Naive thymus-derived CD4-positive, alpha-beta T cell (primary cell): ENCODE data around the gene RRP36. TPM values are rescaled to one million over a fixed set of nuclear protein-coding genes. Genes with fewer than 3 reads are reported as not detected.
A peak's percentile ranks its signal among the peaks of the same experiment; 100 is the strongest.

Source experiments
- ATAC-seq: fragments of 150-1000 bp; cut with Tn5 transposase; 2 replicates; pipeline ENCODE4 v1.10.0; 2021; ENCODE audit warnings: mild to moderate bottlenecking, moderate library complexity
- CTCF ChIA-PET: fragments of 350-600 bp; sonication (Branson Sonifier 250); formaldehyde crosslinking; loops from one replicate; lab custom pipeline; 2021; ENCODE audit warnings: antibody characterized with exemption; lab: Charles Lee
- POLR2A ChIA-PET: fragments of 350-600 bp; sonication (Branson Sonifier 250); formaldehyde crosslinking; loops from one replicate; lab custom pipeline; 2021; ENCODE audit warnings: antibody characterized with exemption, inconsistent platforms; lab: Charles Lee
- DNase-seq, 9 donors: peaks; one replicate each; pipeline versions ENCODE4 v3.0.0 to v3.0.0-alpha.2; 2020 to 2022; ENCODE audit warnings: mixed read lengths in 1 of 9
- H3K27ac ChIP-seq: one replicate; pipeline ENCODE4 v1.7.0; 2013; ENCODE audit warnings: mild to moderate bottlenecking, low read depth, low read length, moderate library complexity
- H3K27me3 ChIP-seq, 2 donors: one replicate each; pipeline ENCODE4 v1.7.0; 2013; ENCODE audit warnings: low read length in 2 of 2, mild to moderate bottlenecking in 2 of 2, moderate library complexity in 2 of 2; ENCODE audit not compliant: control insufficient read depth in 2 of 2, insufficient read depth in 2 of 2
- H3K36me3 ChIP-seq, 3 experiments: 1 replicate in 2 of 3; 2 replicates in 1 of 3; pipeline ENCODE4 v1.7.0; 2013; ENCODE audit warnings: low read length in 3 of 3, mild to moderate bottlenecking in 3 of 3, moderate library complexity in 1 of 3; ENCODE audit not compliant: insufficient read depth in 3 of 3, control insufficient read depth in 2 of 3
- H3K4me1 ChIP-seq, 2 donors: one replicate each; pipeline ENCODE4 v1.7.0; 2013; ENCODE audit warnings: low read length in 2 of 2, mild to moderate bottlenecking in 2 of 2, moderate library complexity in 1 of 2; ENCODE audit not compliant: control insufficient read depth in 2 of 2, insufficient read depth in 2 of 2
- H3K4me3 ChIP-seq: 2 replicates; pipeline ENCODE4 v1.7.0; 2013; ENCODE audit warnings: mild to moderate bottlenecking, low read length
- H3K9me3 ChIP-seq, 3 experiments: 1 replicate in 2 of 3; 2 replicates in 1 of 3; pipeline ENCODE4 v1.7.0; 2013; ENCODE audit warnings: low read length in 3 of 3; ENCODE audit not compliant: control insufficient read depth in 2 of 3
- H3K27ac Mint-ChIP-seq, 9 donors: one replicate each; pipeline ENCODE4 v1.8.0; 2020 to 2022; ENCODE audit warnings: mixed read lengths in 9 of 9, mild to moderate bottlenecking in 8 of 9, moderate library complexity in 5 of 9, inconsistent platforms in 2 of 9
- H3K27me3 Mint-ChIP-seq, 5 donors: one replicate each; pipeline ENCODE4 v1.8.0; 2021 to 2022; ENCODE audit warnings: mixed read lengths in 5 of 5, mild to moderate bottlenecking in 1 of 5
- H3K36me3 Mint-ChIP-seq, 5 donors: one replicate each; pipeline ENCODE4 v1.8.0; 2020 to 2022; ENCODE audit warnings: mixed read lengths in 5 of 5, mild to moderate bottlenecking in 3 of 5, inconsistent platforms in 1 of 5
- H3K4me1 Mint-ChIP-seq, 7 donors: one replicate each; pipeline ENCODE4 v1.8.0; 2020 to 2022; ENCODE audit warnings: mixed read lengths in 7 of 7, mild to moderate bottlenecking in 3 of 7, inconsistent platforms in 1 of 7
- H3K4me3 Mint-ChIP-seq, 10 donors: one replicate each; pipeline ENCODE4 v1.8.0; 2020 to 2022; ENCODE audit warnings: mild to moderate bottlenecking in 10 of 10, mixed read lengths in 10 of 10, moderate library complexity in 6 of 10, inconsistent platforms in 2 of 10
- H3K9me3 Mint-ChIP-seq, 11 donors: one replicate each; pipeline ENCODE4 v1.8.0; 2020 to 2022; ENCODE audit warnings: mixed read lengths in 11 of 11, mild to moderate bottlenecking in 4 of 11, inconsistent platforms in 1 of 11, moderate library complexity in 1 of 11
- intact Hi-C, 2 donors: fragments of 100-400 bp; cut with micrococcal nuclease; formaldehyde crosslinking; loops; one replicate each; pipeline ENCODE4 v1.15.1; 2023
- polyA plus RNA-seq, 2 donors: library from polyadenylated mRNA; unstranded; fragments of 300-500 nt; fragmentation: Illumina TruSeq; gene quantifications; one replicate each; pipeline ENCODE4 v1.2.3, GENCODE V29; 2021
- total RNA-seq, 6 experiments: library from RNA in 5 of 6; stranded (reverse) in 5 of 6; gene quantifications; 1 replicate in 5 of 6; 2 replicates in 1 of 6; pipeline ENCODE4 v1.2.3 and lab custom pipeline; 2021 to 2026

RRP36 gene
- total RNA-seq, result 10 to 100 TPM; 25.4 to 66.3 (median 48.4) TPM
- 10 to 100 TPM; 56.0 to 89.6 TPM for polyA plus RNA-seq
- 25.6 reads per million, percentile 56 among the genes with 10 or more reads in this experiment for total RNA-seq (lab: John Stamatoyannopoulos, UW)

- Histone ChIP-seq H3K27me3 (no peaks in the 10 kb centered on the region), H3K4me1 (peaks cover 11 to 19% of the 10 kb centered on the region in 2 donors), H3K4me3 (peak within 1 kb of the TSS; percentile 89), H3K36me3 (peaks cover 11 to 55% (median 18%) of the 10 kb centered on the region in 3 experiments), H3K9me3 (no peaks in the 10 kb centered on the region), H3K27ac (peak within 1 kb of the TSS; percentile 81)
- peak; percentile 33 to 76 (median 51) for DNase-seq
- peak; percentile 88 for ATAC-seq
- Mint-ChIP-seq H3K27me3 (no peaks in the 10 kb centered on the region), H3K9me3 (no peaks in the 10 kb centered on the region), H3K36me3 (peaks cover 8 to 43% (median 21%) of the 10 kb centered on the region in 5 donors), H3K4me1 (peaks cover 23 to 60% (median 41%) of the 10 kb centered on the region in 7 donors), H3K4me3 (peak within 1 kb of the TSS; percentile 95 to 99 (median 98)), H3K27ac (peak within 1 kb of the TSS; percentile 74 to 97 (median 93))
- CTCF ChIA-PET, result interaction anchor here (0.6 to 1.0 kb wide), 3 partner anchors 23 to 124 kb away, joined by 3 to 4 read pairs (median 3); partner anchors contain the start of gene CUL7
- intact Hi-C loops, result loop anchor here (1.0 to 2.0 kb wide), 5 partner anchors 7 to 120 kb away; partner anchors contain the start of genes KLC4 (in 2 of the 2), MRPL2 (in 2 of the 2), CUL7 (in 1 of the 2) and KLHDC3 (in 1 of the 2)
- POLR2A ChIA-PET, result interaction anchor here (0.6 to 4.8 kb wide), 11 partner anchors 10 to 131 kb away, joined by 3 to 31 read pairs (median 4); partner anchors contain the start of genes CNPY3, CUL7, KLC4 and MRPL2
Measured at GRCh38 chr6:43021270-43022047, at the start of gene RRP36. TSS of gene RRP36 (plus strand) at chr6:43021623. CDS start at chr6:43021655, 32 bp downstream.

GRCh38 chr6:42971746-42972327 lies 49.6 kb upstream of the RRP36 start:
- peaks cover under 1 to 3% of the 10 kb centered on the region in 2 donors for H3K4me1 ChIP-seq
- DNase-seq (no peak), ATAC-seq (no peak)
- no peak overlapping the region for H3K27ac ChIP-seq
- Mint-ChIP-seq H3K4me3 (no peak overlapping the region), H3K36me3 (peaks cover 0 to 11% (median 6%) of the 10 kb centered on the region in 5 donors), H3K27me3 (no peaks in the 10 kb centered on the region), H3K4me1 (peaks cover 10 to 21% (median 13%) of the 10 kb centered on the region in 7 donors), H3K9me3 (no peaks in the 10 kb centered on the region), H3K27ac (peak overlapping the region in 1 of 9 donors; percentile 19)
- no peaks in the 10 kb centered on the region for H3K9me3 ChIP-seq
- intact Hi-C loops, result loop anchor here in 1 of 2 donors (10.0 kb wide), 1 partner anchor 187 kb away; the partner anchor contains the start of gene BICRAL
- no peaks in the 10 kb centered on the region for H3K27me3 ChIP-seq
- peaks cover 0 to 36% (median 7%) of the 10 kb centered on the region in 3 experiments for H3K36me3 ChIP-seq
- CTCF ChIA-PET, result no interaction called here
- POLR2A ChIA-PET, result interaction anchor here (0.8 to 1.8 kb wide), 5 partner anchors 12 to 92 kb away, joined by 3 to 7 read pairs (median 3); partner anchors contain the start of genes CNPY3, KLHDC3, PPP2R5D and RPL7L1
- no peak overlapping the region for H3K4me3 ChIP-seq

DNA sequence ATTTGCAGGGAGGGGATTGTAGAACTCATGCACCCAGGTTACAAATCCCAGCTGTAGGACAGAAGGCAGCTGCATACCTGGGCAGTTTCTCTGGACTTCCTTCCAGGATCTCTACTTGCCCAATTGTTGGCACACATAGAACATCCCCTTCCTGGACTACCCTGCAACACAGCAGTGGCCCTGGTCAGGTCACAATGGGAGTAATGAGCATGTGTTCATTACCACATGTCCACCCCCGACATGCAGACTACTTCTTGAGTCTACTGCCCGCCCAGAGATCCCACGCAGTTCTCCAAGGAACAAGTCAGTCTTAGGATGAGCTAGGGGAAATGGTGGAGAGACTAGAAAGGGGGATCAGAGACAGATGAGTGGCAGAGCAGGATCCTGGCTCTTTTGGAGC lies 47.5 kb upstream of the RRP36 start:
- DNase-seq (no peak), ATAC-seq (no peak)
- H3K27ac Mint-ChIP-seq, result peak overlapping the region in 6 of 9 donors; percentile 1 to 67 (median 44)
- H3K4me3 ChIP-seq, result no peak overlapping the region
- no peaks in the 10 kb centered on the region for H3K27me3 Mint-ChIP-seq
- CTCF ChIA-PET, result no interaction called here
- no peak overlapping the region for H3K27ac ChIP-seq
- H3K4me3 Mint-ChIP-seq, result peak overlapping the region in 1 of 10 donors; percentile 49
- H3K4me1 Mint-ChIP-seq, result peaks cover 14 to 34% (median 25%) of the 10 kb centered on the region in 7 donors
- POLR2A ChIA-PET, result interaction anchor here (0.9 to 1.4 kb wide), 3 partner anchors 10 to 40 kb away, joined by 3 to 4 read pairs (median 3); partner anchors contain the start of genes KLHDC3 and PPP2R5D
- H3K36me3 ChIP-seq, result peaks cover 0 to 18% (median 6%) of the 10 kb centered on the region in 3 experiments
- H3K36me3 Mint-ChIP-seq, result peaks cover 0 to 18% (median 5%) of the 10 kb centered on the region in 5 donors
- intact Hi-C loops, result loop anchor here in 1 of 2 donors (10.0 kb wide), 1 partner anchor 189 kb away; the partner anchor contains the start of gene BICRAL
- peaks cover 12 to 16% of the 10 kb centered on the region in 2 donors for H3K4me1 ChIP-seq
- H3K27me3 ChIP-seq, result no peaks in the 10 kb centered on the region
- H3K9me3 Mint-ChIP-seq, result no peaks in the 10 kb centered on the region
- no peaks in the 10 kb centered on the region for H3K9me3 ChIP-seq

GRCh38 chr6:42974919-42975505 lies 46.4 kb upstream of the RRP36 start:
- peak overlapping the region; percentile 12 for H3K27ac ChIP-seq
- peaks cover 21 to 45% (median 36%) of the 10 kb centered on the region in 7 donors for H3K4me1 Mint-ChIP-seq
- H3K4me3 Mint-ChIP-seq, result no peak overlapping the region
- H3K4me1 ChIP-seq, result peaks cover 19 to 25% of the 10 kb centered on the region in 2 donors
- no peaks in the 10 kb centered on the region for H3K27me3 ChIP-seq
- H3K36me3 ChIP-seq, result peaks cover 0 to 7% (median 0%) of the 10 kb centered on the region in 3 experiments
- ChIA-PET CTCF (interaction anchor here (0.6 to 0.7 kb wide), 2 partner anchors 172 to 320 kb away, joined by 3 read pairs; no protein-coding TSS in a partner anchor), POLR2A (interaction anchor here (0.7 to 1.4 kb wide), 4 partner anchors 9 to 46 kb away, joined by 3 to 7 read pairs (median 4); partner anchors contain the start of genes CNPY3, GNMT and PPP2R5D)
- no peak for DNase-seq
- H3K27ac Mint-ChIP-seq, result peak overlapping the region in 6 of 9 donors; percentile 33 to 62 (median 41)
- no peaks in the 10 kb centered on the region for H3K9me3 ChIP-seq
- H3K27me3 Mint-ChIP-seq, result no peaks in the 10 kb centered on the region
- peaks cover 0 to 18% (median 5%) of the 10 kb centered on the region in 5 donors for H3K36me3 Mint-ChIP-seq
- no peaks in the 10 kb centered on the region for H3K9me3 Mint-ChIP-seq
- intact Hi-C loops, result loop anchor here (5.0 to 10.0 kb wide), 2 partner anchors 83 to 190 kb away; partner anchors contain the start of gene BICRAL (in 1 of the 2)
- no peak for ATAC-seq
- no peak overlapping the region for H3K4me3 ChIP-seq

GRCh38 chr6:42978487-42978838 lies 43.0 kb upstream of the RRP36 start:
- DNase-seq, result peak in 4 of 9 donors; percentile 13 to 33 (median 14)
- peak overlapping the region; percentile 85 for H3K27ac ChIP-seq
- Mint-ChIP-seq H3K27ac (peak overlapping the region; percentile 75 to 92 (median 87)), H3K4me3 (peak overlapping the region; percentile 77 to 94 (median 85)), H3K27me3 (no peaks in the 10 kb centered on the region), H3K9me3 (no peaks in the 10 kb centered on the region), H3K4me1 (peaks cover 14 to 56% (median 45%) of the 10 kb centered on the region in 7 donors), H3K36me3 (peaks cover 0 to 18% (median 5%) of the 10 kb centered on the region in 5 donors)
- H3K4me1 ChIP-seq, result peaks cover 27 to 30% of the 10 kb centered on the region in 2 donors
- peaks cover 0 to 7% (median 0%) of the 10 kb centered on the region in 3 experiments for H3K36me3 ChIP-seq
- no peaks in the 10 kb centered on the region for H3K27me3 ChIP-seq
- CTCF ChIA-PET, result interaction anchor here (1.4 kb wide), 1 partner anchor 165 kb away, joined by 3 read pairs; no protein-coding TSS in a partner anchor
- no peaks in the 10 kb centered on the region for H3K9me3 ChIP-seq
- POLR2A ChIA-PET, result interaction anchor here (0.6 to 4.7 kb wide), 21 partner anchors 10 to 538 kb away, joined by 3 to 94 read pairs (median 8); partner anchors contain the start of genes BICRAL, CNPY3, CUL7 and GNMT
- H3K4me3 ChIP-seq, result peak overlapping the region; percentile 90
- ATAC-seq, result no peak
- intact Hi-C loops, result loop anchor here (2.0 to 10.0 kb wide), 3 partner anchors 86 to 232 kb away; partner anchors contain the start of genes BICRAL (in 1 of the 2) and TBCC (in 1 of the 2)
